Cardiac muscle cell (in vitro differentiated cells and primary cell): ENCODE results near the gene G2E3. TPM values are rescaled to one million over a fixed set of nuclear protein-coding genes. Genes with fewer than 3 reads are reported as not detected.

Experiments used
- DNase-seq, 2 donors: peaks; one replicate each; pipeline versions ENCODE4 v3.0.0 to v3.0.0-alpha.2; 2010 to 2017; ENCODE audit warnings: low read depth in 1 of 2, low spot score in 1 of 2
- H3K27ac ChIP-seq: fragments of 200-600 bp; sonication (generic); 2 replicates; pipeline ENCODE4 v1.5.1; 2016
- H3K27me3 ChIP-seq: fragments of 200-600 bp; sonication (generic); 2 replicates; pipeline ENCODE4 v1.6.0; 2016; ENCODE audit warnings: control low read depth
- H3K36me3 ChIP-seq: fragments of 200-600 bp; sonication (generic); 2 replicates; pipeline ENCODE4 v1.5.1; 2016; ENCODE audit warnings: control low read depth
- H3K4me1 ChIP-seq: fragments of 200-600 bp; sonication (generic); 2 replicates; pipeline ENCODE4 v1.8.1; 2017; ENCODE audit warnings: low read depth, mild to moderate bottlenecking, mixed run types
- H3K4me3 ChIP-seq: fragments of 200-600 bp; sonication (generic); 2 replicates; pipeline ENCODE4 v1.5.1; 2016; ENCODE audit warnings: mild to moderate bottlenecking
- H3K9me3 ChIP-seq: fragments of 200-600 bp; sonication (generic); 2 replicates; pipeline ENCODE4 v1.5.1; 2017; ENCODE audit warnings: low read depth, mild to moderate bottlenecking, control low read depth
- polyA plus RNA-seq: library from polyadenylated mRNA; unstranded; fragments of >200 nt; fragmentation: Nextera tagmentation; extraction: Ambion mirVana; gene quantifications from 2 replicates; pipeline ENCODE4 v1.2.1, GENCODE V29; 2016
- total RNA-seq: library from RNA; depleted of rRNA; stranded (reverse); fragments of >200 nt; gene quantifications from 2 replicates; pipeline ENCODE4 v1.2.3, GENCODE V29; 2016
- TF ChIP-seq, protein P1 (sequence below): IDR thresholded peaks from 2 replicates; pipeline ENCODE4 v1.5.1; 2012; ENCODE audit warnings: low read depth, mild to moderate bottlenecking, low read length

G2E3 gene
- total and polyA plus RNA-seq, 2 experiments from 2014 or later, result 10.4 to 17.9 TPM

DNA sequence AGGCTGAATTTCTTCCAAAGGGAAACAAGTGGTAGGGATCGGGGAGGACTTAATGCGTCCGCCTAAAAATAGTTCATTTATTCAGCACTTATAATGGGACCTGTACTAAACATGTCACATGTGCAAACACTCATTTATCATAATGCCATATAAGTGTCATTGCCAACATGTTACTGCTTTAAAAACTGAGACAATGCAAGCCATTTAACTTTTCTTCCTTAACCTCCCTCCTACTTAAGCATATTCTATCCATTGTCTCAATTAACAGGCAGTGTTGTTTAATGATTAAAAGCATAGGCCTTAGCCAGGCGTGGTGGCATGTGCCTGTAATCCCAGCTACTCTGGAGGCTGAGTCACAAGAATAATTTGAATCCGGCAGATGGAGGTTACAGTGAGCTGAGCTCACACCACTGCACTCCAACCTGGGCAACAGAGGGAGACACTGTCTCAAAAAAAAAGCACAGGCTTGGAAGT, 49.6 kb downstream of the G2E3 start:
- H3K36me3 ChIP-seq, result peaks cover 28% of the 10 kb centered on the region
- TF ChIP-seq, protein P1, sequence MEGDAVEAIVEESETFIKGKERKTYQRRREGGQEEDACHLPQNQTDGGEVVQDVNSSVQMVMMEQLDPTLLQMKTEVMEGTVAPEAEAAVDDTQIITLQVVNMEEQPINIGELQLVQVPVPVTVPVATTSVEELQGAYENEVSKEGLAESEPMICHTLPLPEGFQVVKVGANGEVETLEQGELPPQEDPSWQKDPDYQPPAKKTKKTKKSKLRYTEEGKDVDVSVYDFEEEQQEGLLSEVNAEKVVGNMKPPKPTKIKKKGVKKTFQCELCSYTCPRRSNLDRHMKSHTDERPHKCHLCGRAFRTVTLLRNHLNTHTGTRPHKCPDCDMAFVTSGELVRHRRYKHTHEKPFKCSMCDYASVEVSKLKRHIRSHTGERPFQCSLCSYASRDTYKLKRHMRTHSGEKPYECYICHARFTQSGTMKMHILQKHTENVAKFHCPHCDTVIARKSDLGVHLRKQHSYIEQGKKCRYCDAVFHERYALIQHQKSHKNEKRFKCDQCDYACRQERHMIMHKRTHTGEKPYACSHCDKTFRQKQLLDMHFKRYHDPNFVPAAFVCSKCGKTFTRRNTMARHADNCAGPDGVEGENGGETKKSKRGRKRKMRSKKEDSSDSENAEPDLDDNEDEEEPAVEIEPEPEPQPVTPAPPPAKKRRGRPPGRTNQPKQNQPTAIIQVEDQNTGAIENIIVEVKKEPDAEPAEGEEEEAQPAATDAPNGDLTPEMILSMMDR, result no peak
- no peaks in the 10 kb centered on the region for H3K27me3 ChIP-seq
- no peaks in the 10 kb centered on the region for H3K4me1 ChIP-seq
- no peak overlapping the region for H3K4me3 ChIP-seq
- H3K27ac ChIP-seq, result no peak overlapping the region
- H3K9me3 ChIP-seq, result no peaks in the 10 kb centered on the region
- peak in 1 of 2 donors; percentile 15 for DNase-seq

DNA sequence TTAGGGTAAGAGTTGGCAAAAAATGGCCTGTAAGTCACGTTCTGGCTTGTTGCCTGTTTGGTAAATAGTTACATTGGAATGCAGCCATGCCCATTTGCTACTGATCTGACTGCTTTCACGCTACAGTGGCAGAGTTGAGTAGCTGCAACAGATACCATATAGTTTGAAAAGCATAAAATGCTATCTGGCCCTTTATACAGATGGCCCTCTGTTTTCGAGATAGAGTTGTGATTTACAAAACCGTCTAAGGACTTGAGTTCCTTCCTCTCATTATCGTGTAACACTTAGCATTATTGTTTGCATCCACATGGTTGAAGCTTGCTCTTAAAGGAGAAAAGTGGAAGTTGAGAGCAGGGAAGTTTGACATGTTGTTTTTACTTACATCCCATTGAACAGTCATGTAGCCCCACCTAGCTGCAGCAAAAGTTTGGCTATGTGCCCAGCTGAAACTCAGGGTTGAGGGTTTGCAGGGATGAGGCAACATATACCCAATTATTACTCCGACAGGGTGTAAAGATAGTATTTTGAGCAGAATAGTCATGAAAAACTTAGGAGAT, 51.9 kb downstream of the G2E3 start:
- Histone ChIP-seq H3K27me3 (no peaks in the 10 kb centered on the region), H3K27ac (peak overlapping the region; percentile 42)

DNA sequence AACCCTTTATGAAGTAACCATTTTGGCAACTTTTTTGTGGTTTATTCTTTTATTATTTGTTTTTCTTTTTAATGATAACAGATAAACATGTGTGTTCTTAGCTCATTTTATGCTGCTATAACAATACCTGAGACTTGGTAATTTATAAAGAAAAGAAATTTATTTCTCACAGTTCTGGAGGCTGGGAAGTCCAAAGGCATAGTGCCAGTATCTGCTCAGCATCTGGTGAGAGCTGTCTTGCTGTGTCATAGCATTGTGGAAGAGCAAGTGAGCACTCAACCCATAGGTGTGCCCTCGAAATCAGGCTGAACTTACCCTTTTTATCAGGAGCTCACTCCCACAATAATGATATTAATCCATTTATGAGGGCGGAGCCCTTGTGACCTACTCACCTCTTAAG, 55.2 kb downstream of the G2E3 start:
- H3K36me3 ChIP-seq, result peaks cover 41% of the 10 kb centered on the region

More for the DNA sequence above, 51.9 kb downstream of the G2E3 start:
- peaks cover 35% of the 10 kb centered on the region for H3K36me3 ChIP-seq
- no peaks in the 10 kb centered on the region for H3K4me1 ChIP-seq
- no peaks in the 10 kb centered on the region for H3K9me3 ChIP-seq
- peak; percentile 13 to 87 for DNase-seq
- TF ChIP-seq, protein P1, result peak; percentile 34
- no peak overlapping the region for H3K4me3 ChIP-seq

DNA sequence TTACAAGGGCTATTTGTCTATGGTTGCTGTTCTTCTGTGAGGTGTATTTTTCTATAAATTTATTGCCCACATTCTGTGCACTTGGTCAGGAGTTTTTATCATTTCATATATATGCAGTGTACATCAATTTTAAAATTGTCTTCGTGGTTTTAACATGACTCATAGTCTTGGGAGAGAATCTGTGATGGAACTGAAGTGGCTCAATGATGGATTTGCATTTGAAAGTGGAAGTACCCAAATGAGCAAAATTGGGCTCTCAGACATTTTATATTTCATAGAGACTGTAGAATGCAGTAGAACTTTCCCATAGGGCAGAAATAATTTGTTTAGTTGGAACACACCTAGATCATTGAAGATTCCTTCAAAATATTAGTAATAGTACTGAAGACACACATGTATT, 61.2 kb downstream of the G2E3 start:
- peaks cover 14% of the 10 kb centered on the region for H3K36me3 ChIP-seq
- peak in 1 of 2 donors; percentile 48 for DNase-seq
- no peaks in the 10 kb centered on the region for H3K9me3 ChIP-seq
- H3K27me3 ChIP-seq, result no peaks in the 10 kb centered on the region
- H3K4me1 ChIP-seq, result peaks cover 7% of the 10 kb centered on the region
- H3K27ac ChIP-seq, result no peak overlapping the region
- TF ChIP-seq, protein P1, result no peak
- no peak overlapping the region for H3K4me3 ChIP-seq

More for the DNA sequence above, 55.2 kb downstream of the G2E3 start:
- TF ChIP-seq, protein P1, result no peak
- H3K27me3 ChIP-seq, result no peaks in the 10 kb centered on the region
- H3K9me3 ChIP-seq, result no peaks in the 10 kb centered on the region
- DNase-seq, result no peak
- no peak overlapping the region for H3K27ac ChIP-seq
- no peaks in the 10 kb centered on the region for H3K4me1 ChIP-seq
- H3K4me3 ChIP-seq, result no peak overlapping the region

DNA sequence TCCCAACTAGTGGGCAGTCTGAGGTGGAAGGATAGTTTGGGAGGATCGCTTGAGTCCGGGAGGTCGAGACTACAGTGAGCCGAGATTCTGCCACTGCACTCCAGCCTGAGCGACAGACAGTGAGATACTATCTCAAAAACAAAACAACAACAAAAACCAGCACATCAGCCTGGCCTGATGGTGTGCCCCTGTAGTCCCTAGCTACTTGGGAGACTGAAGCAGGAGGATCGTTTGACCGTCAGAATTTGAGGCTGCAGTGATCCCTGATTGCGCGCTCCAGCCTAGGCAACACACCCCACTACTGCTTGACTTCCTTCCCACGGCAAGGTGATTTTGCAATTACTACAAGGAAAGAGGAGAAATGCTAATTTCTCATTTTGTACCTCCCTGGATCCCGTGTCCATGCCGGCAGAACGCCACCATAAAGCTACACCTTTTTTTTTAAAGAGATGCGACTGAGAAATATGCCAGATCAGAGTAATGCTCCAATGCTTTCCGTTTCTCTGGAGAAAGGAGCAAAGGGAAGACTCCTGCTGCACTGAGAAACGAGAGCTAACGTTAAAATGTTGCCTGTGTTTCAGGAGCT, 62.5 kb downstream of the G2E3 start:
- H3K27ac ChIP-seq, result peak overlapping the region; percentile 92
- peaks cover 9% of the 10 kb centered on the region for H3K36me3 ChIP-seq
- peak; percentile 8 to 46 for DNase-seq
- peak overlapping the region; percentile 72 for H3K4me3 ChIP-seq
- peaks cover 7% of the 10 kb centered on the region for H3K4me1 ChIP-seq
- TF ChIP-seq, protein P1, result no peak
- H3K27me3 ChIP-seq, result no peaks in the 10 kb centered on the region
- H3K9me3 ChIP-seq, result no peaks in the 10 kb centered on the region
